H9 (cell line): ENCODE data around the gene SCUBE3. TPM values are rescaled to one million over a fixed set of nuclear protein-coding genes. Genes with fewer than 3 reads are reported as not detected.

ENCODE experiments used
- DNase-seq: peaks from one replicate; pipeline ENCODE4 v3.0.0-alpha.2; 2017
- H2AFZ ChIP-seq: one replicate; pipeline ENCODE4 v1.6.1; 2013; ENCODE audit warnings: mild to moderate bottlenecking, low read length, control low read depth, moderate library complexity
- H2AK5ac ChIP-seq: 2 replicates; pipeline ENCODE4 v1.6.1; 2013; ENCODE audit warnings: low read length, control low read depth, mixed read lengths; ENCODE audit not compliant: insufficient read length
- H2BK120ac ChIP-seq: one replicate; pipeline ENCODE4 v1.6.1; 2013; ENCODE audit warnings: low read depth, mild to moderate bottlenecking, low read length, control low read depth, inconsistent platforms; ENCODE audit not compliant: poor library complexity, severe bottlenecking
- H2BK12ac ChIP-seq: 2 replicates; pipeline ENCODE4 v1.6.1; 2013; ENCODE audit warnings: low read length, control low read depth, mixed read lengths, low read depth; ENCODE audit not compliant: insufficient read length
- H2BK15ac ChIP-seq: 2 replicates; pipeline ENCODE4 v1.6.1; 2013; ENCODE audit warnings: low read depth, low read length, control low read depth
- H2BK20ac ChIP-seq: one replicate; pipeline ENCODE4 v1.6.1; 2013; ENCODE audit warnings: low read depth, mild to moderate bottlenecking, low read length, control low read depth, inconsistent platforms; ENCODE audit not compliant: poor library complexity, severe bottlenecking
- H2BK5ac ChIP-seq: 2 replicates; pipeline ENCODE4 v1.6.1; 2013; ENCODE audit warnings: low read length, control low read depth, mixed read lengths; ENCODE audit not compliant: insufficient read length
- H3K14ac ChIP-seq: 2 replicates; pipeline ENCODE4 v1.6.1; 2013; ENCODE audit warnings: low read length, control low read depth; ENCODE audit not compliant: insufficient read depth
- H3K18ac ChIP-seq: 2 replicates; pipeline ENCODE4 v1.6.1; 2013; ENCODE audit warnings: low read depth, mild to moderate bottlenecking, mixed read lengths, low read length, control low read depth; ENCODE audit not compliant: insufficient read length
- H3K23ac ChIP-seq: 2 replicates; pipeline ENCODE4 v1.6.1; 2013; ENCODE audit warnings: low read length, control low read depth, mixed read lengths, low read depth; ENCODE audit not compliant: insufficient read length
- H3K23me2 ChIP-seq: 2 replicates; pipeline ENCODE4 v1.6.1; 2013; ENCODE audit warnings: low read depth, mild to moderate bottlenecking, mixed read lengths, low read length, control low read depth; ENCODE audit not compliant: insufficient read length, poor library complexity, severe bottlenecking
- H3K27ac ChIP-seq: 2 replicates; pipeline ENCODE4 v1.5.1; 2013; ENCODE audit warnings: low read length, control low read depth, mixed read lengths, low read depth; ENCODE audit not compliant: insufficient read length
- H3K27me3 ChIP-seq: 2 replicates; pipeline ENCODE4 v1.6.1; 2013; ENCODE audit warnings: low read length, control low read depth, inconsistent platforms; ENCODE audit not compliant: insufficient read depth
- H3K4ac ChIP-seq: 2 replicates; pipeline ENCODE4 v1.6.1; 2013; ENCODE audit warnings: low read depth, mild to moderate bottlenecking, control low read depth, inconsistent platforms, low read length, moderate library complexity
- H3K4me1 ChIP-seq: 2 replicates; pipeline ENCODE4 v1.6.1; 2013; ENCODE audit warnings: low read length, control low read depth, inconsistent platforms; ENCODE audit not compliant: insufficient read depth
- H3K4me2 ChIP-seq: 2 replicates; pipeline ENCODE4 v1.6.1; 2013; ENCODE audit warnings: low read length, control low read depth, mixed read lengths; ENCODE audit not compliant: insufficient read length, insufficient read depth
- H3K56ac ChIP-seq: 2 replicates; pipeline ENCODE4 v1.6.1; 2013; ENCODE audit warnings: low read depth, mild to moderate bottlenecking, mixed read lengths, low read length, control low read depth; ENCODE audit not compliant: insufficient read length
- H3K79me1 ChIP-seq: 2 replicates; pipeline ENCODE4 v1.6.1; 2013; ENCODE audit warnings: low read depth, mild to moderate bottlenecking, moderate library complexity, low read length, control low read depth, inconsistent platforms; ENCODE audit not compliant: insufficient read depth, poor library complexity, severe bottlenecking
- H3K79me2 ChIP-seq: 2 replicates; pipeline ENCODE4 v1.6.1; 2013; ENCODE audit warnings: low read length, control low read depth, inconsistent platforms; ENCODE audit not compliant: insufficient read depth
- H3K9ac ChIP-seq: 2 replicates; pipeline ENCODE4 v1.6.1; 2013; ENCODE audit warnings: low read length, control low read depth, mixed read lengths; ENCODE audit not compliant: insufficient read length; ENCODE audit errors: extremely low read depth
- H3K9me3 ChIP-seq: one replicate; pipeline ENCODE4 v1.6.1; 2013; ENCODE audit warnings: low read depth, low read length, inconsistent platforms; ENCODE audit not compliant: control insufficient read depth
- H3T11ph ChIP-seq: one replicate; pipeline ENCODE4 v1.6.1; 2013; ENCODE audit warnings: mild to moderate bottlenecking, low read length, control low read depth, inconsistent platforms
- H4K20me1 ChIP-seq: one replicate; pipeline ENCODE4 v1.6.1; 2013; ENCODE audit not compliant: control insufficient read depth, insufficient read length, insufficient read depth
- H4K5ac ChIP-seq: 2 replicates; pipeline ENCODE4 v1.6.1; 2013; ENCODE audit warnings: low read depth, mild to moderate bottlenecking, mixed read lengths, low read length, control low read depth; ENCODE audit not compliant: insufficient read length
- H4K8ac ChIP-seq: replicated peaks from 2 replicates; pipeline ENCODE4 v1.6.1; 2013; ENCODE audit warnings: low read length, control low read depth, mixed read lengths, low read depth; ENCODE audit not compliant: insufficient read length
- H4K91ac ChIP-seq: 2 replicates; pipeline ENCODE4 v1.6.1; 2013; ENCODE audit warnings: low read depth, mild to moderate bottlenecking, moderate library complexity, mixed read lengths, low read length, control low read depth; ENCODE audit not compliant: insufficient read length
- H3K27ac Mint-ChIP-seq, 3 experiments: 2 replicates in 2 of 3; 3 replicates in 1 of 3; pipeline ENCODE4 v1.8.0; 2020 to 2021; ENCODE audit warnings: mixed read lengths in 3 of 3, mild to moderate bottlenecking in 1 of 3, moderate library complexity in 1 of 3
- H3K27me3 Mint-ChIP-seq: 2 replicates; pipeline ENCODE4 v1.8.0; 2021; ENCODE audit warnings: low read depth, mild to moderate bottlenecking, moderate library complexity, mixed read lengths
- H3K36me3 Mint-ChIP-seq, 3 experiments: 2 replicates in 2 of 3; 3 replicates in 1 of 3; pipeline ENCODE4 v1.8.0; 2020 to 2021; ENCODE audit warnings: low read depth in 3 of 3, mixed read lengths in 3 of 3; ENCODE audit not compliant: insufficient read depth in 1 of 3
- H3K4me1 Mint-ChIP-seq, 2 experiments: 2 replicates each; pipeline ENCODE4 v1.8.0; 2020; ENCODE audit warnings: mixed read lengths in 2 of 2
- H3K4me3 Mint-ChIP-seq, 2 experiments: 2 replicates in 1 of 2; 3 replicates in 1 of 2; pipeline ENCODE4 v1.8.0; 2020 to 2021; ENCODE audit warnings: mild to moderate bottlenecking in 2 of 2, mixed read lengths in 2 of 2, moderate library complexity in 1 of 2
- H3K9me3 Mint-ChIP-seq, 2 experiments: 2 replicates in 1 of 2; 3 replicates in 1 of 2; pipeline ENCODE4 v1.8.0; 2020; ENCODE audit warnings: mild to moderate bottlenecking in 2 of 2, mixed read lengths in 2 of 2, moderate library complexity in 1 of 2
- WGBS: extraction: QIAGEN DNeasy Blood & Tissue Kit; methylation state at CpG from one replicate; pipeline ENCODE4 v1.1.7; 2013; ENCODE audit warnings: missing lambda C conversion rate, low lambda C conversion rate, mixed read lengths; ENCODE audit not compliant: insufficient read length; ENCODE audit errors: extremely low coverage; 5-methylcytosine and 5-hydroxymethylcytosine counted together
- total RNA-seq: library from RNA; stranded (reverse); gene quantifications from 2 replicates; pipeline ENCODE4 v1.2.1, GENCODE V29; 2021
- TF ChIP-seq, protein P1 (sequence below): fragments of 200-600 bp; sonication (generic); conservative IDR thresholded peaks from 3 replicates; pipeline ENCODE4 v1.8.0; 2021; ENCODE audit warnings: antibody characterized with exemption, mild to moderate bottlenecking

Gene SCUBE3
- total RNA-seq, 1 experiment from 2014 or later, result 2.7 TPM

DNA sequence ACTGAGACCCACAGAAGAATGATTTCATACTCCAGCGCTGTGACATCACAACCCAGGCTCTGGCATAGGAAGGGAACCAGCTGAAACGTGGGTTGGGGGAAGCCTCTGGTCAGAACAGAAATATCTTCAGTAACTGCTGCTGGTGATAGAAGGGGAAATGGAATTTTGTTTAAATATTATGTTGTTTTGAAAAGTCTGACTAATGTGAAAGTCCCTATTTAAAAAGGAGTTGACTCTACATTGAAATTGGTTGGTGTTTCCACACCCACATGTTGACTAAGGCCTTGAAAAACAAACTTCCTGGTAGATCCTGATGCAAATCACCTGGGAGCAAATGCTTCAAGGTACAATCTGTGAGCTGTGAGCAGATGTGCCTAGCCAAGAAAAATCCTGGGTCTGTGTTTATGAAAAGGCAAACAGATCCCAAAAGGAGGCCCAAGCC lies 48.1 kb upstream of the SCUBE3 start:
- H3T11ph ChIP-seq, result no peak overlapping the region
- no peak overlapping the region for H2BK15ac ChIP-seq
- no peak overlapping the region for H3K18ac ChIP-seq
- H3K27me3 ChIP-seq, result no peaks in the 10 kb centered on the region
- H3K4me1 ChIP-seq, result no peaks in the 10 kb centered on the region
- no peak for DNase-seq
- H4K8ac ChIP-seq, result no peak overlapping the region
- no peak overlapping the region for H2AFZ ChIP-seq
- H3K14ac ChIP-seq, result no peak overlapping the region
- H3K27ac ChIP-seq, result no peak overlapping the region
- H3K4me2 ChIP-seq, result no peak overlapping the region
- TF ChIP-seq, protein P1, sequence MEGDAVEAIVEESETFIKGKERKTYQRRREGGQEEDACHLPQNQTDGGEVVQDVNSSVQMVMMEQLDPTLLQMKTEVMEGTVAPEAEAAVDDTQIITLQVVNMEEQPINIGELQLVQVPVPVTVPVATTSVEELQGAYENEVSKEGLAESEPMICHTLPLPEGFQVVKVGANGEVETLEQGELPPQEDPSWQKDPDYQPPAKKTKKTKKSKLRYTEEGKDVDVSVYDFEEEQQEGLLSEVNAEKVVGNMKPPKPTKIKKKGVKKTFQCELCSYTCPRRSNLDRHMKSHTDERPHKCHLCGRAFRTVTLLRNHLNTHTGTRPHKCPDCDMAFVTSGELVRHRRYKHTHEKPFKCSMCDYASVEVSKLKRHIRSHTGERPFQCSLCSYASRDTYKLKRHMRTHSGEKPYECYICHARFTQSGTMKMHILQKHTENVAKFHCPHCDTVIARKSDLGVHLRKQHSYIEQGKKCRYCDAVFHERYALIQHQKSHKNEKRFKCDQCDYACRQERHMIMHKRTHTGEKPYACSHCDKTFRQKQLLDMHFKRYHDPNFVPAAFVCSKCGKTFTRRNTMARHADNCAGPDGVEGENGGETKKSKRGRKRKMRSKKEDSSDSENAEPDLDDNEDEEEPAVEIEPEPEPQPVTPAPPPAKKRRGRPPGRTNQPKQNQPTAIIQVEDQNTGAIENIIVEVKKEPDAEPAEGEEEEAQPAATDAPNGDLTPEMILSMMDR, result no peak
- no peak overlapping the region for H3K9ac ChIP-seq
- no peaks in the 10 kb centered on the region for H3K23me2 ChIP-seq
- H4K5ac ChIP-seq, result no peak overlapping the region
- no peaks in the 10 kb centered on the region for H3K9me3 ChIP-seq
- Mint-ChIP-seq H3K4me1 (peaks cover 13% of the 10 kb centered on the region in 2 experiments; a peak in 3 of 4 replicates), H3K27me3 (peaks cover 44% of the 10 kb centered on the region), H3K9me3 (peaks cover 5% of the 10 kb centered on the region in 2 experiments; a peak in 4 of 5 replicates), H3K36me3 (peaks cover 0 to 6% (median 5%) of the 10 kb centered on the region in 3 experiments; a peak in 3 of 7 replicates), H3K4me3 (no peak overlapping the region), H3K27ac (no peak overlapping the region)
- no peak overlapping the region for H2BK12ac ChIP-seq
- H3K4ac ChIP-seq, result no peak overlapping the region
- no CpG with 5 or more reads among the region's 2 CpGs for WGBS
- no peak overlapping the region for H2BK5ac ChIP-seq
- H2AK5ac ChIP-seq, result no peak overlapping the region
- no peak overlapping the region for H2BK120ac ChIP-seq
- H3K79me1 ChIP-seq, result no peaks in the 10 kb centered on the region
- no peak overlapping the region for H3K23ac ChIP-seq
- no peaks in the 10 kb centered on the region for H4K20me1 ChIP-seq
- H3K79me2 ChIP-seq, result no peaks in the 10 kb centered on the region
- H4K91ac ChIP-seq, result no peak overlapping the region
- no peak overlapping the region for H2BK20ac ChIP-seq
- H3K56ac ChIP-seq, result no peak overlapping the region
